Endothelial cell of umbilical vein (primary cell): ENCODE results near the gene TRIP13. TPM values are rescaled to one million over a fixed set of nuclear protein-coding genes. Genes with fewer than 3 reads are reported as not detected.

Experiments
- BruUV-seq: library from RNA; stranded (reverse); fragments of 400-500 nt; replicated peaks from 2 replicates; lab custom pipeline; 2021; lab: Mats Ljungman, UMichigan
- CTCF ChIA-PET: fragments of 300-600, 350-600 bp; sonication (Branson Sonifier 250); formaldehyde crosslinking; loops from one replicate; lab custom pipeline; 2021; ENCODE audit warnings: antibody characterized with exemption, inconsistent platforms; lab: Charles Lee
- POLR2A ChIA-PET: fragments of 300-600, 350-600 bp; sonication (Branson Sonifier 250); formaldehyde crosslinking; loops from one replicate; lab custom pipeline; 2021; ENCODE audit warnings: antibody characterized with exemption, inconsistent platforms; lab: Charles Lee
- DNase-seq: peaks from one replicate; pipeline ENCODE4 v3.0.0-alpha.2; 2011; ENCODE audit warnings: low read depth, low spot score
- FAIRE-seq: peaks from 2 replicates; lab custom pipeline; 2011; peaks lifted over from hg19 to GRCh38; lab: Jason Lieb, UNC
- H2AFZ ChIP-seq: 2 replicates; pipeline ENCODE4 v1.6.0; 2012; ENCODE audit warnings: low read depth, low read length, control low read depth, inconsistent platforms
- H3K27ac ChIP-seq: 2 replicates; pipeline ENCODE4 v1.5.1; 2011; ENCODE audit warnings: low read depth, mild to moderate bottlenecking, control low read depth, low read length, moderate library complexity; ENCODE audit not compliant: insufficient read depth
- H3K27me3 ChIP-seq, 2 experiments: 2 replicates each; pipeline versions ENCODE4 v1.6.0 to v1.6.1; 2011; ENCODE audit warnings: low read length in 2 of 2, mixed read lengths in 1 of 2; ENCODE audit not compliant: control insufficient read depth in 2 of 2, insufficient read depth in 2 of 2
- H3K36me3 ChIP-seq, 2 experiments: 2 replicates in 1 of 2; 3 replicates in 1 of 2; pipeline ENCODE4 v1.5.1; 2011; ENCODE audit warnings: low read length in 2 of 2, mild to moderate bottlenecking in 1 of 2, moderate library complexity in 1 of 2; ENCODE audit not compliant: control insufficient read depth in 2 of 2, insufficient read depth in 2 of 2; ENCODE audit errors: extremely low read depth in 1 of 2
- H3K4me1 ChIP-seq: 3 replicates; pipeline ENCODE4 v1.5.1; 2011; ENCODE audit warnings: mild to moderate bottlenecking, low read length; ENCODE audit not compliant: control insufficient read depth, insufficient read depth; ENCODE audit errors: extremely low read depth
- H3K4me2 ChIP-seq: 2 replicates; pipeline ENCODE4 v1.6.1; 2011; ENCODE audit warnings: low read length, control low read depth, mixed read lengths; ENCODE audit not compliant: insufficient read depth
- H3K4me3 ChIP-seq, 3 experiments: fragments of 200-600 bp in 1 of 3; sonication (generic), shearing (Covaris generic) in 1 of 3; replicated peaks in 1 of 3; 2 replicates each; pipeline ENCODE4 v1.5.1; 2011 to 2016; ENCODE audit warnings: control low read depth in 3 of 3, low read length in 3 of 3, mild to moderate bottlenecking in 2 of 3, inconsistent platforms in 1 of 3, low read depth in 1 of 3, moderate library complexity in 1 of 3; ENCODE audit not compliant: insufficient read depth in 1 of 3
- H3K79me2 ChIP-seq: 2 replicates; pipeline ENCODE4 v1.6.0; 2012; ENCODE audit warnings: low read length, inconsistent platforms; ENCODE audit not compliant: control insufficient read depth, insufficient read depth
- H3K9ac ChIP-seq: replicated peaks from 2 replicates; pipeline ENCODE3; 2011; ENCODE audit warnings: low read length, control low read depth; ENCODE audit not compliant: insufficient read depth; ENCODE audit errors: extremely low read depth
- H3K9me1 ChIP-seq: replicated peaks from 3 replicates; pipeline ENCODE4 v1.6.0; 2011; ENCODE audit warnings: mild to moderate bottlenecking, low read length; ENCODE audit not compliant: control insufficient read depth, insufficient read depth; ENCODE audit errors: extremely low read depth
- H3K9me3 ChIP-seq: replicated peaks from 2 replicates; pipeline ENCODE4 v1.5.1; 2012; ENCODE audit warnings: low read length, inconsistent platforms; ENCODE audit not compliant: control insufficient read depth, insufficient read depth
- H4K20me1 ChIP-seq: replicated peaks from 2 replicates; pipeline ENCODE3; 2011; ENCODE audit warnings: mild to moderate bottlenecking, low read length; ENCODE audit not compliant: control insufficient read depth, insufficient read depth; ENCODE audit errors: extremely low read depth
- EZH2 ChIP-seq: IDR thresholded peaks from 2 replicates; pipeline ENCODE4 v1.6.1; 2012; ENCODE audit warnings: borderline replicate concordance, low read depth, mild to moderate bottlenecking, moderate library complexity, low read length, inconsistent platforms; ENCODE audit not compliant: severe bottlenecking
- FOS ChIP-seq: IDR thresholded peaks from 2 replicates; pipeline ENCODE4 v1.6.1; 2011; ENCODE audit warnings: mild to moderate bottlenecking, low read length, moderate library complexity, borderline replicate concordance; ENCODE audit not compliant: insufficient read depth
- GATA2 ChIP-seq: IDR thresholded peaks from 2 replicates; pipeline ENCODE4 v1.7.0; 2011; ENCODE audit warnings: low read depth, mild to moderate bottlenecking, moderate library complexity, mixed read lengths, low read length; ENCODE audit not compliant: insufficient read length, insufficient read depth
- JUN ChIP-seq: IDR thresholded peaks from 2 replicates; pipeline ENCODE4 v1.6.1; 2011; ENCODE audit warnings: borderline replicate concordance, low read depth; ENCODE audit not compliant: insufficient read length, insufficient read depth
- MYC ChIP-seq: IDR thresholded peaks from one replicate; pipeline ENCODE4 v1.6.1; 2011; ENCODE audit warnings: mild to moderate bottlenecking, low read depth, low read length
- POLR2A ChIP-seq: IDR thresholded peaks from 2 replicates; pipeline ENCODE4 v1.6.1; 2012; ENCODE audit warnings: low read depth, mild to moderate bottlenecking, control low read depth, low read length
- POLR2AphosphoS5 ChIP-seq: IDR thresholded peaks from 2 replicates; pipeline ENCODE4 v1.6.1; 2012; ENCODE audit warnings: low read depth, mild to moderate bottlenecking, control low read depth, low read length, moderate library complexity; ENCODE audit not compliant: insufficient read depth
- dilution Hi-C: fragments of 300-500 bp; cut with MboI; formaldehyde crosslinking; loops from one replicate; pipeline ENCODE4 v1.15.0; 2019; ENCODE audit warnings: low sequenced_read_pairs; ENCODE audit not compliant: extremely low pct_ligation_motif_present
- intact Hi-C: fragments of 100-400 bp; cut with micrococcal nuclease; formaldehyde crosslinking; loops from one replicate; pipeline ENCODE4 v1.10.0; 2022
- polyA plus RNA-seq, 4 experiments: library from polyadenylated mRNA; depleted of rRNA in 3 of 4; stranded (reverse) in 3 of 4; unstranded in 1 of 4; fragments of >200 nt; gene quantifications; 2 replicates each; pipeline versions ENCODE4 v1.2.1 to v1.2.3, GENCODE V29; 2011 to 2012; ENCODE audit warnings: missing spikeins in 1 of 4
- total RNA-seq: library from RNA; stranded (reverse); gene quantifications from 2 replicates; pipeline ENCODE4 v1.2.3, GENCODE V29; 2021
- TF ChIP-seq, protein P1 (sequence below), 2 donors: IDR thresholded peaks; 1 replicate in 1 of 2; 2 replicates in 1 of 2; pipeline ENCODE4 v1.5.1; 2011; ENCODE audit warnings: low read length in 2 of 2, mild to moderate bottlenecking in 2 of 2, moderate library complexity in 2 of 2, control low read depth in 1 of 2, inconsistent platforms in 1 of 2, low read depth in 1 of 2; ENCODE audit not compliant: insufficient read depth in 1 of 2; ENCODE audit errors: extremely low read depth in 1 of 2
- TF ChIP-seq, protein P2 (sequence below): IDR thresholded peaks from 2 replicates; pipeline ENCODE4 v1.6.1; 2011; ENCODE audit not compliant: insufficient read depth, insufficient read length

The TRIP13 gene
- total and polyA plus RNA-seq, 2 donors (not counting 3 experiments of a cell fraction or from before 2014, with no cell fraction given) = 17.4 to 39.0 TPM

DNA sequence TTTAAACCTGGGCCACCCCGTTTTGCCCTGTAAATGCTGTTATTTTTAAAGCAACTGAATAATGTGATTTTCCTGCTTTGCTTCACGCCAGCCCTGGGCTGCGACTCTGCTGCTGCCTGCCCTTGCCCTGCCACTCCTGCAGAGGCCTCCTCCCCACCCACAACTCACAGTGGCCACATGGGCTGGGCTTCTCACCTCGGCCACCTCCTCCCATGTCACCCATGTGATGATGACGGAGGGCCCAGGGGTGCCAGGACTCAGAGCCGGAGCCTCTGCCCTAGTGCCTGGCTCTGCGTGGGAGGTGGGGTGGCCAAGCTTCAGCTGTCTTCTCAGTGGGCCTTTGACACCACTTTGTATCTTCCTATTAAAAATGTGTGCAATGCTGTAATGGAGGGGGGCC is 67.9 kb downstream of the TRIP13 start:
- no TSS peak for BruUV-seq
- dilution Hi-C loops (no loop called here), intact Hi-C loops (no loop called here)
- Histone ChIP-seq H2AFZ (no peak overlapping the region), H3K4me2 (no peak overlapping the region), H4K20me1 (no peaks in the 10 kb centered on the region), H3K27me3 (no peaks in the 10 kb centered on the region), H3K27ac (no peak overlapping the region), H3K79me2 (no peaks in the 10 kb centered on the region), H3K9ac (no peak overlapping the region), H3K9me1 (no peaks in the 10 kb centered on the region), H3K4me1 (peaks cover 19% of the 10 kb centered on the region), H3K36me3 (no peaks in the 10 kb centered on the region), H3K4me3 (no peak overlapping the region), H3K9me3 (no peaks in the 10 kb centered on the region)
- DNase-seq = no peak
- POLR2A ChIA-PET = no interaction called here
- no peak for TF ChIP-seq EZH2
- TF ChIP-seq POLR2A = no peak
- TF ChIP-seq, protein P1, sequence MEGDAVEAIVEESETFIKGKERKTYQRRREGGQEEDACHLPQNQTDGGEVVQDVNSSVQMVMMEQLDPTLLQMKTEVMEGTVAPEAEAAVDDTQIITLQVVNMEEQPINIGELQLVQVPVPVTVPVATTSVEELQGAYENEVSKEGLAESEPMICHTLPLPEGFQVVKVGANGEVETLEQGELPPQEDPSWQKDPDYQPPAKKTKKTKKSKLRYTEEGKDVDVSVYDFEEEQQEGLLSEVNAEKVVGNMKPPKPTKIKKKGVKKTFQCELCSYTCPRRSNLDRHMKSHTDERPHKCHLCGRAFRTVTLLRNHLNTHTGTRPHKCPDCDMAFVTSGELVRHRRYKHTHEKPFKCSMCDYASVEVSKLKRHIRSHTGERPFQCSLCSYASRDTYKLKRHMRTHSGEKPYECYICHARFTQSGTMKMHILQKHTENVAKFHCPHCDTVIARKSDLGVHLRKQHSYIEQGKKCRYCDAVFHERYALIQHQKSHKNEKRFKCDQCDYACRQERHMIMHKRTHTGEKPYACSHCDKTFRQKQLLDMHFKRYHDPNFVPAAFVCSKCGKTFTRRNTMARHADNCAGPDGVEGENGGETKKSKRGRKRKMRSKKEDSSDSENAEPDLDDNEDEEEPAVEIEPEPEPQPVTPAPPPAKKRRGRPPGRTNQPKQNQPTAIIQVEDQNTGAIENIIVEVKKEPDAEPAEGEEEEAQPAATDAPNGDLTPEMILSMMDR (IDR thresholded peaks at IDR 0.05; ENCODE audit: extremely low read depth in 1 of 2, insufficient read depth in 1 of 2, low read depth in 1 of 2, low read length in 2 of 2) = no peak
- no peak for TF ChIP-seq JUN
- CTCF ChIA-PET = no interaction called here
- no peak for FAIRE-seq

DNA sequence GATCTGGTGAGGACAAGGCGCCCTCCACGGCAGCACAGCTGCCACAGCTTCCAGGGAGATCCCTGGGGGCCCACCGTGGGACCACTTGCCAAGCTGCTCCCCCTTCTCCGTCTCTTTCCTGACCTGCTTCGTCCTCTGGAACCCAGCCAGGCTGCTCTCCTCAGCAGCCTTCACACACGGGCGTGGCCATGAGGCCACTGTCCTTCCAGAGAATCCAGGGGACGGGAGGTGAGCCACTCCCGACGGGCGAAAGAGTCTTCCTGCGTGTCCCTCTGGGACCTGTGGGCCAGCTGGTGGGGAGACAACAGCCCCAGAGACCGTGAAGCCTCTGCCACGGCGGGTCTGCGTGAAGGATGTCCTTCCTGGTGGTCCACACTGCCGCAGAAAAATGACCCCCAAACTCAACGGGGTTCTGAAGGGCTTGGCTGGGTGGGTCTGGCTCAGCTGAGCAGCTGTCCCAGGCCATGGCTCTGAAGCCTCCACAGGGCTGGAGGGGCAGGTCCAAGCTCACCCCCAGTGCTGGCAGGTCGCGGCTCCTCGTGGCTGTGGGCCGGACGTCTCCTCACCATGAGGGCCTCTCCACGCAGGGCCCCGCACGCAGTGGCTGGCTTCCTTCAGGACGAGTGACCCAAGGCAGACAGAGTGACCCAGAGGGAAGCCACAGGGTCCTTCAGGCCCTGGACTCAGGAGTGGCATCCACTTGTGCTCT is 68.5 kb downstream of the TRIP13 start:
- Histone ChIP-seq H3K9ac (no peak overlapping the region), H3K9me3 (no peaks in the 10 kb centered on the region), H3K27ac (no peak overlapping the region), H3K36me3 (no peaks in the 10 kb centered on the region), H3K79me2 (no peaks in the 10 kb centered on the region), H2AFZ (no peak overlapping the region), H3K4me2 (no peak overlapping the region), H3K9me1 (no peaks in the 10 kb centered on the region), H3K4me3 (no peak overlapping the region), H3K27me3 (no peaks in the 10 kb centered on the region), H3K4me1 (peaks cover 18% of the 10 kb centered on the region), H4K20me1 (no peaks in the 10 kb centered on the region)
- BruUV-seq = no TSS peak
- DNase-seq (no peak), FAIRE-seq (no peak)
- TF ChIP-seq POLR2AphosphoS5 (no peak), EZH2 (no peak), FOS (no peak), MYC (no peak), JUN (no peak), GATA2 (no peak), POLR2A (no peak)
- TF ChIP-seq, protein P1 (IDR thresholded peaks at IDR 0.05; ENCODE audit: extremely low read depth in 1 of 2, insufficient read depth in 1 of 2, low read depth in 1 of 2, low read length in 2 of 2) = no peak
- TF ChIP-seq, protein P2, sequence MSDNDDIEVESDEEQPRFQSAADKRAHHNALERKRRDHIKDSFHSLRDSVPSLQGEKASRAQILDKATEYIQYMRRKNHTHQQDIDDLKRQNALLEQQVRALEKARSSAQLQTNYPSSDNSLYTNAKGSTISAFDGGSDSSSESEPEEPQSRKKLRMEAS = no peak
- dilution Hi-C loops = no loop called here
- intact Hi-C loops = no loop called here
- POLR2A ChIA-PET = no interaction called here
- CTCF ChIA-PET = no interaction called here
